Spleen (tissue), 11 donors: ENCODE results near the gene CAMTA1. TPM values are rescaled to one million over a fixed set of nuclear protein-coding genes. Genes with fewer than 3 reads are reported as not detected.
A peak's percentile ranks its signal among the peaks of the same experiment; 100 is the strongest.

ENCODE experiments used
- DNase-seq: peaks from one replicate; pipeline ENCODE4 v3.0.0-alpha.2; 2020
- H3K27ac ChIP-seq, 8 donors: fragments of 200-600 bp; sonication (generic) in 7 of 8; 1 replicate in 4 of 8; 2 replicates in 4 of 8; pipeline versions ENCODE4 v1.5.0 to v1.8.0; 2016 to 2021; ENCODE audit warnings: inconsistent platforms in 4 of 8, mild to moderate bottlenecking in 4 of 8, moderate library complexity in 1 of 8
- H3K27me3 ChIP-seq, 7 donors: fragments of 200-600 bp; sonication (generic) in 6 of 7; replicated peaks in 1 of 7; 1 replicate in 4 of 7; 2 replicates in 3 of 7; pipeline versions ENCODE4 v1.5.0 to v1.8.0; 2016 to 2021; ENCODE audit warnings: inconsistent platforms in 3 of 7, mild to moderate bottlenecking in 1 of 7
- H3K36me3 ChIP-seq, 6 donors: fragments of 200-600 bp; sonication (generic) in 5 of 6; 1 replicate in 4 of 6; 2 replicates in 2 of 6; pipeline versions ENCODE4 v1.5.0 to v1.8.0; 2016 to 2021; ENCODE audit warnings: inconsistent platforms in 2 of 6
- H3K4me1 ChIP-seq, 6 donors: fragments of 200-600 bp; sonication (generic) in 5 of 6; 1 replicate in 3 of 6; 2 replicates in 3 of 6; pipeline versions ENCODE4 v1.5.0 to v1.8.0; 2016 to 2021; ENCODE audit warnings: inconsistent platforms in 3 of 6
- H3K4me3 ChIP-seq, 8 donors: fragments of 200-600 bp; sonication (generic) in 7 of 8; 1 replicate in 4 of 8; 2 replicates in 4 of 8; pipeline versions ENCODE4 v1.5.0 to v1.8.0; 2016 to 2021; ENCODE audit warnings: inconsistent platforms in 4 of 8, mild to moderate bottlenecking in 4 of 8, moderate library complexity in 2 of 8
- H3K9me3 ChIP-seq, 8 donors: fragments of 200-600 bp; sonication (generic) in 7 of 8; 1 replicate in 4 of 8; 2 replicates in 4 of 8; pipeline versions ENCODE4 v1.5.0 to v1.8.0; 2016 to 2021; ENCODE audit warnings: inconsistent platforms in 4 of 8
- CTCF ChIP-seq, 11 experiments: fragments of 200-600 bp in 7 of 11; fragments of 450-650 bp in 4 of 11; sonication (generic) in 4 of 11; IDR thresholded peaks in 8 of 11; conservative IDR thresholded peaks in 3 of 11; 1 replicate in 7 of 11; 2 replicates in 4 of 11; pipeline versions ENCODE4 v1.4.0 to v1.8.0; 2016 to 2021; ENCODE audit warnings: antibody characterized with exemption in 11 of 11, inconsistent platforms in 4 of 11, mild to moderate bottlenecking in 1 of 11
- POLR2A ChIP-seq, 3 donors: fragments of 450-650 bp; IDR thresholded peaks; one replicate each; pipeline ENCODE4 v1.5.1; 2017; ENCODE audit warnings: antibody characterized with exemption in 3 of 3, mild to moderate bottlenecking in 1 of 3
- POLR2AphosphoS5 ChIP-seq, 3 donors: sonication (generic); formaldehyde crosslinking; IDR thresholded peaks; one replicate each; pipeline ENCODE4 v1.5.1; 2017; ENCODE audit warnings: antibody characterized with exemption in 3 of 3
- WGBS, 5 donors: extraction: QIAGEN DNeasy Blood & Tissue Kit in 3 of 5; methylation state at CpG; one replicate each; pipeline versions ENCODE4 v1.1.5 to v1.1.7; 2013 to 2018; 5-methylcytosine and 5-hydroxymethylcytosine counted together
- intact Hi-C: fragments of 100-400 bp; cut with DNase I; formaldehyde crosslinking; loops from one replicate; pipeline ENCODE4 v1.15.0; 2023; ENCODE audit warnings: low total_unique reads
- polyA plus RNA-seq, 3 donors: library from polyadenylated mRNA; stranded (reverse); fragments of 200-250 nt; gene quantifications; one replicate each; pipeline ENCODE4 v1.2.1, GENCODE V29; 2013
- total RNA-seq, 7 donors: library from RNA; depleted of rRNA in 3 of 7; stranded (reverse); fragments of >200 nt in 3 of 7; fragmentation: NEBNext Ultra II Directional in 4 of 7; extraction: Animal tissue kit (Norgen Biotek cat#: 25700) in 4 of 7; gene quantifications; one replicate each; pipeline versions ENCODE4 v1.1.0 to v1.2.1, GENCODE V29; 2016 to 2021
- donor health status: healthy with polysubstance abuse.
- donor health status: DM: no; HTN: no; CAD: no; lungs with moderate emphysema.
- donor health status: DM: no; HTN: no; CAD: no.
- donor health status: Bipolar disorder and iron deficiency.
- donor health status: healthy.
- donor health status: DM: no; HTN: no; CAD: no.
- donor health status: DM: yes; HTN: yes; CAD: no.

Gene CAMTA1
- total and polyA plus RNA-seq, 10 donors, result 53.0 to 106 (median 77.3) TPM

- 57 to 69% (median 68%) methylated on average over 10 of the region's 10 CpGs for WGBS, 5 donors
- Histone ChIP-seq H3K36me3 (no peaks in the 10 kb centered on the region), H3K9me3 (no peaks in the 10 kb centered on the region)
Measured at GRCh38 chr1:7501084-7501491, 715.8 kb downstream of the CAMTA1 start.

GRCh38 chr1:7501723-7502603, 716.7 kb downstream of the CAMTA1 start:
- WGBS, 5 donors, result 47 to 62% (median 52%) methylated on average over 9 to 15 of the region's 15 CpGs
- H3K27me3 ChIP-seq, result peaks cover 0 to 11% (median 0%) of the 10 kb centered on the region in 7 donors
- H3K27ac ChIP-seq, result no peak overlapping the region
- no peaks in the 10 kb centered on the region for H3K36me3 ChIP-seq
- TF ChIP-seq POLR2AphosphoS5 (IDR thresholded peaks at IDR 0.05) (no peak), POLR2A (IDR thresholded peaks at IDR 0.05) (no peak), CTCF (IDR thresholded peaks at IDR 0.05 in 8 of 11, conservative IDR thresholded peaks at IDR 0.05 in 3 of 11) (no peak)
- peaks cover 4 to 24% (median 18%) of the 10 kb centered on the region in 6 donors for H3K4me1 ChIP-seq
- DNase-seq, result no peak
- no peaks in the 10 kb centered on the region for H3K9me3 ChIP-seq
- intact Hi-C loops, result no loop called here
- no peak overlapping the region for H3K4me3 ChIP-seq

More at GRCh38 chr1:7501084-7501491, 715.8 kb downstream of the CAMTA1 start:
- Histone ChIP-seq H3K4me3 (no peak overlapping the region), H3K27me3 (peaks cover 0 to 11% (median 0%) of the 10 kb centered on the region in 7 donors), H3K27ac (no peak overlapping the region), H3K4me1 (peaks cover 4 to 24% (median 18%) of the 10 kb centered on the region in 6 donors)
- intact Hi-C loops, result no loop called here
- DNase-seq, result no peak
- no peak for TF ChIP-seq POLR2A (IDR thresholded peaks at IDR 0.05)
- TF ChIP-seq POLR2AphosphoS5 (IDR thresholded peaks at IDR 0.05), result peak in 2 of 3 donors; percentile 19 to 50
- TF ChIP-seq CTCF (IDR thresholded peaks at IDR 0.05 in 8 of 11, conservative IDR thresholded peaks at IDR 0.05 in 3 of 11), result no peak

- intact Hi-C loops, result no loop called here
- H3K4me1 ChIP-seq, result peaks cover 4 to 24% (median 18%) of the 10 kb centered on the region in 6 donors
- no peak overlapping the region for H3K27ac ChIP-seq
- no peaks in the 10 kb centered on the region for H3K9me3 ChIP-seq
- WGBS, 5 donors, result 83 to 90% (median 87%) methylated on average over 12 to 18 of the region's 18 CpGs
- peaks cover 0 to 29% (median 0%) of the 10 kb centered on the region in 7 donors for H3K27me3 ChIP-seq
- TF ChIP-seq POLR2A (IDR thresholded peaks at IDR 0.05) (no peak), POLR2AphosphoS5 (IDR thresholded peaks at IDR 0.05) (no peak), CTCF (IDR thresholded peaks at IDR 0.05 in 8 of 11, conservative IDR thresholded peaks at IDR 0.05 in 3 of 11) (no peak)
- H3K36me3 ChIP-seq, result no peaks in the 10 kb centered on the region
- DNase-seq, result no peak
- H3K4me3 ChIP-seq, result no peak overlapping the region
Measured at GRCh38 chr1:7503691-7504437, 718.6 kb downstream of the CAMTA1 start.

GRCh38 chr1:7504438-7504720, 719.1 kb downstream of the CAMTA1 start:
- no peak overlapping the region for H3K27ac ChIP-seq
- no peaks in the 10 kb centered on the region for H3K36me3 ChIP-seq
- intact Hi-C loops, result no loop called here
- WGBS, 5 donors, result 58 to 92% (median 75%) methylated on average over 2 of the region's 2 CpGs
- peaks cover 4 to 24% (median 18%) of the 10 kb centered on the region in 6 donors for H3K4me1 ChIP-seq
- TF ChIP-seq POLR2AphosphoS5 (IDR thresholded peaks at IDR 0.05) (no peak), CTCF (IDR thresholded peaks at IDR 0.05 in 8 of 11, conservative IDR thresholded peaks at IDR 0.05 in 3 of 11) (no peak), POLR2A (IDR thresholded peaks at IDR 0.05) (no peak)
- H3K9me3 ChIP-seq, result no peaks in the 10 kb centered on the region
- peaks cover 0 to 29% (median 0%) of the 10 kb centered on the region in 7 donors for H3K27me3 ChIP-seq
- H3K4me3 ChIP-seq, result no peak overlapping the region
- no peak for DNase-seq
